Measurements from ENCODE around the gene USP27X. TPM values are rescaled to one million over a fixed set of nuclear protein-coding genes. Genes with fewer than 3 reads are reported as not detected.

USP27X gene
- total RNA-seq, 1 donor from 2014 or later, result not detected

DNA sequence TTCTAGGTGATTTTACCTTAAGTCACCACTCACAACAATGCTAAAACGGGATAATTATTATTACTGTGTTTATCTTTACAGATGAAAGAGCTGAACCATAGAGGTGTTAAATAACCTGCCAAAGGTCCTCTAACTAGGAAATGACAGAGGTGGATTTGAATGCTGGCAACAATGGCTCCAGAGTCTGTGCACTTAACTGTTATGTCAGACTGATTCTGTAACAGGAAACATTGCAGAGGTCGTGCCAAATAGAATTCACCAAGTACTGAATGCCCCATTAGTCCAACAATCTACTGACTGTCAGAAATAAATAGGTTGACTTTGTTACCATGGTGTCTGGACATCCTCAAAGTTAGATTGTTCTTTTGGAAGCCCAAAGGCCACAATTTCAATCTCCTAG, 20.9 kb upstream of the USP27X start:
- H3K27me3 ChIP-seq, result no peaks in the 10 kb centered on the region
- intact Hi-C loops (cut with DNase I), result no loop called here
- no peaks in the 10 kb centered on the region for H3K4me1 ChIP-seq
- H3K4me3 ChIP-seq, result no peak overlapping the region
- no peaks in the 10 kb centered on the region for H3K9me3 ChIP-seq
- no peak overlapping the region for H3K27ac ChIP-seq
- DNase-seq (ENCODE audit: low spot score in 2 of 2), result no peak
- no peak for TF ChIP-seq CTCF (IDR thresholded peaks at IDR 0.05)
- no peaks in the 10 kb centered on the region for H3K36me3 ChIP-seq

DNA sequence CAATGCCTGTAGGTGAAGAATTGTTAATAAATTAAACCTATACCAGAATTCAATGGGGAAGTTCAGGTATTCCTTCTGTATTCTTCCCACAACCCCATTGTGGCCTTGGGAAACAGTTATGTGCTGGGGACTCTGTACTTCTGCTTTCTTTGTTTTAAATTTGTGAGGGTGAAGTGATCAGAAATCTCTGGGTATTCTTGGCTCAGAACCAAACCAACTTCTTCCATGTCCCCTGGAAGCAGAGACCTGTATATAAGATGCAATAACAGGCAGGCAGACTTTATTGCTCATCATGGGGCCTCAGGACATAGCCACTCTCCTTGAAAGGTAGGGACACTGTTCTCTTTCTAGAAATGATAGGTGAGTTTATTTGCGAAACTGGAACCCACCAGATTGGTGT, 19.8 kb upstream of the USP27X start:
- H3K27ac ChIP-seq, result no peak overlapping the region
- intact Hi-C loops (cut with DNase I), result no loop called here
- no peaks in the 10 kb centered on the region for H3K9me3 ChIP-seq
- DNase-seq (ENCODE audit: low spot score in 2 of 2), result no peak
- no peaks in the 10 kb centered on the region for H3K27me3 ChIP-seq
- H3K4me3 ChIP-seq, result no peak overlapping the region
- no peaks in the 10 kb centered on the region for H3K4me1 ChIP-seq
- no peak for TF ChIP-seq CTCF (IDR thresholded peaks at IDR 0.05)
- H3K36me3 ChIP-seq, result no peaks in the 10 kb centered on the region

- Histone ChIP-seq H3K4me1 (no peaks in the 10 kb centered on the region), H3K27ac (no peak overlapping the region), H3K36me3 (no peaks in the 10 kb centered on the region), H3K4me3 (no peak overlapping the region), H3K9me3 (no peaks in the 10 kb centered on the region), H3K27me3 (no peaks in the 10 kb centered on the region)
- intact Hi-C loops (cut with DNase I), result no loop called here
- DNase-seq (ENCODE audit: low spot score in 2 of 2), result no peak
- TF ChIP-seq CTCF (IDR thresholded peaks at IDR 0.05), result no peak
Observed at GRCh38 chrX:49860867-49861535, 18.3 kb upstream of the USP27X start.

DNA sequence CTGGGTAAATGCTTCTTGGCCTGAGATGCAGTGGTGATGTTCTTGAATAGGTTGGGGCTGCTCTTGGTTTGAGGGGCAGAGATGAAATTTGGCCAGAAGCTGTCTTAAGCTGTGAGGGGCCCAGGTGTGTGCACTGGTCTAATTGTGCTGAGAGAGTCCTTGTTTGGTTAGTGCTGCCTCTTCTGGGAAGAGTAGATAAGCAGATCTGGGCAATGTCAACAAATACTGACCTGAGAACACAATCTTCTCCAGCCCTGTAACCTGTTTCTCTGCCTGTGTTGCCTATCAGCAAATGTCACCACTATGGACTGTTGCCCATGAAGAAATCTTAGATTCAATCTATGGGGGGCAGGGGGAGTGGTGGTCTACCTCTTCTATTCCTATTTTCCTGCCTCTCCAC, 17.2 kb upstream of the USP27X start:
- intact Hi-C loops (cut with DNase I), result no loop called here
- Histone ChIP-seq H3K4me1 (no peaks in the 10 kb centered on the region), H3K4me3 (no peak overlapping the region), H3K27me3 (no peaks in the 10 kb centered on the region), H3K36me3 (no peaks in the 10 kb centered on the region), H3K27ac (no peak overlapping the region), H3K9me3 (no peaks in the 10 kb centered on the region)
- TF ChIP-seq CTCF (IDR thresholded peaks at IDR 0.05), result no peak
- DNase-seq (ENCODE audit: low spot score in 2 of 2), result no peak

DNA sequence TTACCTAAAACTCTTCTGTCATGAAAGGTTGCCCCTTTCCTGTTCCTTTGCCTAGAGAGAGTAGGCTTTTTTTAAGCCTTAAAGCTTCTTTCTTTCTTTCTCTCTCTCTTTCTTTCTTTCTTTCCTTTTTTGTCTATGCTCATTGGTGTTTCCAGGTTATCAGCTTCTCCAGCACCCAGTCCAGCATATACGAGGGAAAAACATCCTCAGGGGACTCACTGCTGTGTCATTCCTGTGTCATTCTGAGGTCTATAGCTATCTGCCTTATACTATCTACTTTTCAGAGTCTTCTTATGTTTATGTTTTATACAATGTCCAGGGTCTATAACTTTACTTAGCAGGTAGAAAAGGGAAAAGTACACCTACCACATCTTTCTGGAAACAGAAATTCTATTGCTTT, 10.5 kb upstream of the USP27X start:
- no peak for DNase-seq (ENCODE audit: low spot score in 2 of 2)
- Histone ChIP-seq H3K27me3 (no peaks in the 10 kb centered on the region), H3K4me1 (no peaks in the 10 kb centered on the region), H3K9me3 (no peaks in the 10 kb centered on the region), H3K27ac (no peak overlapping the region), H3K4me3 (no peak overlapping the region), H3K36me3 (no peaks in the 10 kb centered on the region)
- intact Hi-C loops (cut with DNase I), result no loop called here
- no peak for TF ChIP-seq CTCF (IDR thresholded peaks at IDR 0.05)

GRCh38 chrX:49876750-49877149, 2.5 kb upstream of the USP27X start:
- peak in 1 of 3 experiments; percentile 42 for TF ChIP-seq CTCF (IDR thresholded peaks at IDR 0.05)
- Histone ChIP-seq H3K9me3 (no peaks in the 10 kb centered on the region), H3K4me3 (no peak overlapping the region), H3K27me3 (no peaks in the 10 kb centered on the region), H3K4me1 (no peaks in the 10 kb centered on the region), H3K27ac (no peak overlapping the region), H3K36me3 (no peaks in the 10 kb centered on the region)
- DNase-seq (ENCODE audit: low spot score in 2 of 2), result no peak
- intact Hi-C loops (cut with DNase I), result no loop called here

Measured in ascending aorta (tissue), 2 donors.